ENCODE data around the gene RTCB.

RTCB gene

DNA sequence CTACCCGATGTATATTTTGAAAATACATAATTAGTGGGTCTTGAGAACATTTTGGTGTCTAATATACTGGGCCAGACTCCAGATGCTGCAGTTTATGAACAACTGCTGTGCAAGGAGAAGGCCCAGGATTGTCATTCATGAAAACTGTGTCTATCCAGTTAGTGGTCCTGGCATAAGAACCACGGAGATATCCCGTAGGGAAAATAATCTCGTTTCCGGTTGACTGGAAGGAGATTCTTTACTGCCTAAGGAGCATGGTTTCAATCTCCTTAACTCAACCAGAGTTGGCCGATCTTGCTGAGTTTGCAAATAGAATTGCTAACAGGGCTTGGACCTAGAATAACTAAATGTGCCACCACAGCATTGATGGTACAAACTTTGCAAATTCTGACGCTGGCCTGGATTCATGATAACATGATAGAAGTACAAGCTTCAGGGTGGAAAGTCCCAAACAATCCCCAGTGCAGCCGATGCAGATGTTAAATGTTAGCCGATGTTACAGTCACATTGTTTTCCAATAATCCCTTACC is 4.6 kb upstream of the RTCB start:
- Histone ChIP-seq H3K27ac (no peak overlapping the region), H3K4me1 (peaks cover 0 to 6% (median 0%) of the 10 kb centered on the region in 4 donors), H3K27me3 (peaks cover 0 to 24% of the 10 kb centered on the region in 2 donors), H3K9me3 (no peaks in the 10 kb centered on the region), H3K36me3 (no peaks in the 10 kb centered on the region), H3K4me3 (no peak overlapping the region)
- intact Hi-C loops (cut with DNase I; ENCODE audit: low total_unique reads): no loop called here
- TF ChIP-seq, protein P1, sequence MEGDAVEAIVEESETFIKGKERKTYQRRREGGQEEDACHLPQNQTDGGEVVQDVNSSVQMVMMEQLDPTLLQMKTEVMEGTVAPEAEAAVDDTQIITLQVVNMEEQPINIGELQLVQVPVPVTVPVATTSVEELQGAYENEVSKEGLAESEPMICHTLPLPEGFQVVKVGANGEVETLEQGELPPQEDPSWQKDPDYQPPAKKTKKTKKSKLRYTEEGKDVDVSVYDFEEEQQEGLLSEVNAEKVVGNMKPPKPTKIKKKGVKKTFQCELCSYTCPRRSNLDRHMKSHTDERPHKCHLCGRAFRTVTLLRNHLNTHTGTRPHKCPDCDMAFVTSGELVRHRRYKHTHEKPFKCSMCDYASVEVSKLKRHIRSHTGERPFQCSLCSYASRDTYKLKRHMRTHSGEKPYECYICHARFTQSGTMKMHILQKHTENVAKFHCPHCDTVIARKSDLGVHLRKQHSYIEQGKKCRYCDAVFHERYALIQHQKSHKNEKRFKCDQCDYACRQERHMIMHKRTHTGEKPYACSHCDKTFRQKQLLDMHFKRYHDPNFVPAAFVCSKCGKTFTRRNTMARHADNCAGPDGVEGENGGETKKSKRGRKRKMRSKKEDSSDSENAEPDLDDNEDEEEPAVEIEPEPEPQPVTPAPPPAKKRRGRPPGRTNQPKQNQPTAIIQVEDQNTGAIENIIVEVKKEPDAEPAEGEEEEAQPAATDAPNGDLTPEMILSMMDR (IDR thresholded peaks at IDR 0.05): no peak
- no peak for DNase-seq

DNA sequence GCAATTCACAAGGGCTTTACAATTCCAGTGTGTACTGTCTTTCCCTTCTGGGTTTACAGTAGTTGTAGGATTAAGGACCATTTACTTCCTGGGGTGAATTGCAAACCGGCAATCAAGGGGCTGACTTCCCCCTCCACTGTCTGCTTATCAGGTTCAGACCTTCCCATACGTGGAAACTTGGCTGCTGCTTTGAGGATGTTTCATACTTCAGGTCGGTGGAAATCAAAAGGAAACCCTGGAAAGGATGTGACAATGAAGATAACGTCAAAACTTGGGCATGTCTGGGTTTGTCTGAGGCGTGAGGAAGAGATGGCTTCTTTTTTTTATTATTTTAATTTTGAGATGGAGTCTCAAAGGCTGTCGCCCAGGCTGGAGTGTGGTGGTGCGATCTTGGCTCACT is 2.1 kb upstream of the RTCB start:
- Histone ChIP-seq H3K36me3 (no peaks in the 10 kb centered on the region), H3K4me3 (no peak overlapping the region), H3K9me3 (no peaks in the 10 kb centered on the region), H3K27ac (no peak overlapping the region), H3K4me1 (peaks cover 0 to 22% (median 15%) of the 10 kb centered on the region in 4 donors), H3K27me3 (peaks cover 0 to 13% of the 10 kb centered on the region in 2 donors)
- DNase-seq: no peak
- intact Hi-C loops (cut with DNase I; ENCODE audit: low total_unique reads): loop anchor here (5.0 kb wide), 1 partner anchor 58 kb away; the partner anchor contains the start of gene FBXO7
- TF ChIP-seq, protein P1 (IDR thresholded peaks at IDR 0.05): no peak

DNA sequence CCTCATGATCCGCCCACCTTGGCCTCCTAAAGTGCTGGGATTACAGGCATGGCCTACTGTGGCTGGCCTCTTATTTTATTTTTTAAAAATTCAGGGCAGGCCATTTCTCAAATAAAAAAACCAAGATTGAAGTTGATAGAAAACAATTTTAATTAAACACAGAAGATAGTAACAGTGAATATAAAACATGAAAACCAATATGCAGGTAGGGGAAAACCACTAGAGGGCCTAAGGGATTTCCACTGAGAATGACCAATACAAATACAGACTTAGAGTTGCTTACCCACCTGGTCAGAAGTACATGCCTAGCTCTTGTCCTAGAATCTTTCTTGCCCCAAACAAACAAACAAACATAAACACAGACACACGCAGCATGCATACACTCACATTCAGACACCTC is 1.7 kb upstream of the RTCB start:
- intact Hi-C loops (cut with DNase I; ENCODE audit: low total_unique reads): loop anchor here (5.0 kb wide), 1 partner anchor 59 kb away; the partner anchor contains the start of gene FBXO7
- peaks cover 0 to 8% of the 10 kb centered on the region in 2 donors for H3K27me3 ChIP-seq
- H3K9me3 ChIP-seq: no peaks in the 10 kb centered on the region
- no peak for DNase-seq
- no peak overlapping the region for H3K27ac ChIP-seq
- TF ChIP-seq, protein P1 (IDR thresholded peaks at IDR 0.05): no peak
- no peak overlapping the region for H3K4me3 ChIP-seq
- H3K4me1 ChIP-seq: peaks cover 0 to 24% (median 15%) of the 10 kb centered on the region in 4 donors
- peaks cover 0 to under 1% (median 0%) of the 10 kb centered on the region in 3 donors for H3K36me3 ChIP-seq

DNA sequence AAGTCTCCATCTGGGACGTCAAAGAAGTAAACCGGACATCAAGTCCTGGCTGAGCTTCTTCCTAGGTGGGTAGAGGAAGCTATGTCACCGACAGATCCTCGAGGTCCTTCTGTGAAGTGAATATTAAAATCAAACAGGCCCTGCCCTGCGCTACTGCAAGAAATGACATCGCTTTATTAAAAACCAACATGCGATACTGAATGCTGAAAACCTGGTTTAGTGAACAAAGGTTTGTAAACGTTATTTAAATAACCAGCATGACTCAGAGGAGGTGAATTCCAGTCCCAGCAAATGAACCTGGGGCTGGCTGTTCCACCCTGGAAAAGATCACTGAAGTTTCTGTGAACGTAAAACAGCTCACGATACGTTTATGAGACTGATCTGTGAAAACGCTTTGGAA is 645 bp downstream of the RTCB start:
- no peak for DNase-seq
- peak overlapping the region; percentile 81 to 97 for H3K4me3 ChIP-seq
- TF ChIP-seq, protein P1 (IDR thresholded peaks at IDR 0.05): no peak
- H3K4me1 ChIP-seq: peaks cover 0 to 30% (median 15%) of the 10 kb centered on the region in 4 donors
- H3K9me3 ChIP-seq: no peaks in the 10 kb centered on the region
- intact Hi-C loops (cut with DNase I; ENCODE audit: low total_unique reads): loop anchor here (5.0 kb wide), 1 partner anchor 61 kb away; the partner anchor contains the start of gene FBXO7
- H3K27me3 ChIP-seq: no peaks in the 10 kb centered on the region
- peaks cover 18 to 24% (median 20%) of the 10 kb centered on the region in 3 donors for H3K36me3 ChIP-seq
- H3K27ac ChIP-seq: peak overlapping the region; percentile 66

DNA sequence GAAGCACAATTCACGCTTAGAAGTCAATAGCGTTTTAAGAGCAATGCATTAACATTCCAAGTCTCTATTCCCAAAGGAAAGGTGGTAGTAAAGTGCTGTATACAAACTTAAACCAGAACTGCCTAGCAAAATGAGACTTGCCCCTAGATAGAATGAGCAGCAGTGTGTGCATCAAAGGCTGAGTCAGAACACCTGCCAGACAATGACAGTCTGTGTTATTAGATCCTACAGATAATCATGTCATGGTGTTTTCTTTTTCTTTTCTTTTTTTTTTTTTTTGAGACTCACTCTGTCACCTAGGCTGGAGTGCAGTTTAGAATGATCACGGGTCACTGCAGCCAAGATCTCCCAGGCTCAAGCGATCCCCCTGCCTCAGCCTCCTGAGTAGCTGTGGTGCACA is 1.6 kb downstream of the RTCB start:
- Histone ChIP-seq H3K4me3 (peak overlapping the region; percentile 81 to 97), H3K27ac (no peak overlapping the region), H3K27me3 (no peaks in the 10 kb centered on the region), H3K36me3 (peaks cover 25 to 33% (median 30%) of the 10 kb centered on the region in 3 donors), H3K4me1 (peaks cover 0 to 30% (median 15%) of the 10 kb centered on the region in 4 donors), H3K9me3 (no peaks in the 10 kb centered on the region)
- TF ChIP-seq, protein P1 (IDR thresholded peaks at IDR 0.05): no peak
- intact Hi-C loops (cut with DNase I; ENCODE audit: low total_unique reads): loop anchor here (5.0 kb wide), 1 partner anchor 62 kb away; the partner anchor contains the start of gene FBXO7
- DNase-seq: no peak

All from tibial artery (tissue), 4 donors.